Measurements from ENCODE around the gene NUAK1. TPM values are rescaled to one million over a fixed set of nuclear protein-coding genes. Genes with fewer than 3 reads are reported as not detected.
A peak's percentile ranks its signal among the peaks of the same experiment; 100 is the strongest.

Gene NUAK1
- total RNA-seq, 1 experiment from 2014 or later: 50.3 TPM

DNA sequence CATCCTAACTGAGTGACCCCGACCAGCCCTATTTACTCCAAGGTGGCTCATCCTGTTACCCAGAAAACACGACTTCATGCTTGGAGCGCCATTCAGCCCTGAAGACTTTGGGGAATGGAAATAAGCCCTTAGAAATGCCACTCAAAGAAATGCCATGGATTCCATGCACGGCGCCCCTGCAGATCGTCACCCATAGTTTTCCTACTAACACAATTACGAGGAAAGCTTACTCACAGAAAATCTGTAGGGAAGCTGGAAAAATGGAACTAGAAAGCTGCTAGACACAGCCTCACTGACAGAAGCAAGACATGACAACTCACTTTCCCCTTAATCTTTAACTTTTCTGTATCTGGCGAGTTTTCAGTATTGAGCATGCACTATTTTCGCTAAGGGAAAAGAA lies 19.5 kb downstream of the NUAK1 start:
- ChIA-PET CTCF (no interaction called here), POLR2A (no interaction called here)
- H3K27me3 ChIP-seq (ENCODE audit: control insufficient read depth, insufficient read depth, low read length): no peaks in the 10 kb centered on the region
- BruUV-seq (replicated peaks): no TSS peak
- H3K9me3 ChIP-seq (ENCODE audit: control insufficient read depth, insufficient read depth, low read depth, low read length): no peaks in the 10 kb centered on the region
- H3K36me3 ChIP-seq (ENCODE audit: control insufficient read depth, insufficient read depth, low read length): no peaks in the 10 kb centered on the region
- ATAC-seq (no peak), DNase-seq (ENCODE audit: low read depth, low spot score) (no peak)
- in situ Hi-C loops (cut with HindIII; ENCODE audit: low pct_unique_long_range_greater_than_20kb, low sequenced_read_pairs): no loop called here
- peaks cover 98% of the 10 kb centered on the region for H3K4me1 ChIP-seq (ENCODE audit: control insufficient read depth, insufficient read depth, low read length)
- peak overlapping the region; percentile 96 for H3K27ac ChIP-seq (ENCODE audit: low read length)
- intact Hi-C loops (cut with micrococcal nuclease; ENCODE audit: unreplicated experiment): no loop called here
- no peak overlapping the region for H3K4me3 ChIP-seq (ENCODE audit: low read depth in 2 of 2, low read length in 2 of 2)
- TF ChIP-seq TCF7L2 (IDR thresholded peaks at IDR 0.05; ENCODE audit: low read depth, low read length): no peak
- TF ChIP-seq, protein P1, sequence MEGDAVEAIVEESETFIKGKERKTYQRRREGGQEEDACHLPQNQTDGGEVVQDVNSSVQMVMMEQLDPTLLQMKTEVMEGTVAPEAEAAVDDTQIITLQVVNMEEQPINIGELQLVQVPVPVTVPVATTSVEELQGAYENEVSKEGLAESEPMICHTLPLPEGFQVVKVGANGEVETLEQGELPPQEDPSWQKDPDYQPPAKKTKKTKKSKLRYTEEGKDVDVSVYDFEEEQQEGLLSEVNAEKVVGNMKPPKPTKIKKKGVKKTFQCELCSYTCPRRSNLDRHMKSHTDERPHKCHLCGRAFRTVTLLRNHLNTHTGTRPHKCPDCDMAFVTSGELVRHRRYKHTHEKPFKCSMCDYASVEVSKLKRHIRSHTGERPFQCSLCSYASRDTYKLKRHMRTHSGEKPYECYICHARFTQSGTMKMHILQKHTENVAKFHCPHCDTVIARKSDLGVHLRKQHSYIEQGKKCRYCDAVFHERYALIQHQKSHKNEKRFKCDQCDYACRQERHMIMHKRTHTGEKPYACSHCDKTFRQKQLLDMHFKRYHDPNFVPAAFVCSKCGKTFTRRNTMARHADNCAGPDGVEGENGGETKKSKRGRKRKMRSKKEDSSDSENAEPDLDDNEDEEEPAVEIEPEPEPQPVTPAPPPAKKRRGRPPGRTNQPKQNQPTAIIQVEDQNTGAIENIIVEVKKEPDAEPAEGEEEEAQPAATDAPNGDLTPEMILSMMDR (IDR thresholded peaks at IDR 0.05): no peak
- TF ChIP-seq, protein P2, sequence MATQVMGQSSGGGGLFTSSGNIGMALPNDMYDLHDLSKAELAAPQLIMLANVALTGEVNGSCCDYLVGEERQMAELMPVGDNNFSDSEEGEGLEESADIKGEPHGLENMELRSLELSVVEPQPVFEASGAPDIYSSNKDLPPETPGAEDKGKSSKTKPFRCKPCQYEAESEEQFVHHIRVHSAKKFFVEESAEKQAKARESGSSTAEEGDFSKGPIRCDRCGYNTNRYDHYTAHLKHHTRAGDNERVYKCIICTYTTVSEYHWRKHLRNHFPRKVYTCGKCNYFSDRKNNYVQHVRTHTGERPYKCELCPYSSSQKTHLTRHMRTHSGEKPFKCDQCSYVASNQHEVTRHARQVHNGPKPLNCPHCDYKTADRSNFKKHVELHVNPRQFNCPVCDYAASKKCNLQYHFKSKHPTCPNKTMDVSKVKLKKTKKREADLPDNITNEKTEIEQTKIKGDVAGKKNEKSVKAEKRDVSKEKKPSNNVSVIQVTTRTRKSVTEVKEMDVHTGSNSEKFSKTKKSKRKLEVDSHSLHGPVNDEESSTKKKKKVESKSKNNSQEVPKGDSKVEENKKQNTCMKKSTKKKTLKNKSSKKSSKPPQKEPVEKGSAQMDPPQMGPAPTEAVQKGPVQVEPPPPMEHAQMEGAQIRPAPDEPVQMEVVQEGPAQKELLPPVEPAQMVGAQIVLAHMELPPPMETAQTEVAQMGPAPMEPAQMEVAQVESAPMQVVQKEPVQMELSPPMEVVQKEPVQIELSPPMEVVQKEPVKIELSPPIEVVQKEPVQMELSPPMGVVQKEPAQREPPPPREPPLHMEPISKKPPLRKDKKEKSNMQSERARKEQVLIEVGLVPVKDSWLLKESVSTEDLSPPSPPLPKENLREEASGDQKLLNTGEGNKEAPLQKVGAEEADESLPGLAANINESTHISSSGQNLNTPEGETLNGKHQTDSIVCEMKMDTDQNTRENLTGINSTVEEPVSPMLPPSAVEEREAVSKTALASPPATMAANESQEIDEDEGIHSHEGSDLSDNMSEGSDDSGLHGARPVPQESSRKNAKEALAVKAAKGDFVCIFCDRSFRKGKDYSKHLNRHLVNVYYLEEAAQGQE (IDR thresholded peaks at IDR 0.05; ENCODE audit: insufficient read depth in 1 of 2, low read depth in 2 of 2, low read length in 1 of 2): no peak
- TF ChIP-seq SIN3A (IDR thresholded peaks at IDR 0.05; ENCODE audit: borderline replicate concordance, insufficient read depth, low read depth, low read length): no peak
- TF ChIP-seq POLR2AphosphoS5 (IDR thresholded peaks at IDR 0.05; ENCODE audit: low read depth, low read length): no peak

DNA sequence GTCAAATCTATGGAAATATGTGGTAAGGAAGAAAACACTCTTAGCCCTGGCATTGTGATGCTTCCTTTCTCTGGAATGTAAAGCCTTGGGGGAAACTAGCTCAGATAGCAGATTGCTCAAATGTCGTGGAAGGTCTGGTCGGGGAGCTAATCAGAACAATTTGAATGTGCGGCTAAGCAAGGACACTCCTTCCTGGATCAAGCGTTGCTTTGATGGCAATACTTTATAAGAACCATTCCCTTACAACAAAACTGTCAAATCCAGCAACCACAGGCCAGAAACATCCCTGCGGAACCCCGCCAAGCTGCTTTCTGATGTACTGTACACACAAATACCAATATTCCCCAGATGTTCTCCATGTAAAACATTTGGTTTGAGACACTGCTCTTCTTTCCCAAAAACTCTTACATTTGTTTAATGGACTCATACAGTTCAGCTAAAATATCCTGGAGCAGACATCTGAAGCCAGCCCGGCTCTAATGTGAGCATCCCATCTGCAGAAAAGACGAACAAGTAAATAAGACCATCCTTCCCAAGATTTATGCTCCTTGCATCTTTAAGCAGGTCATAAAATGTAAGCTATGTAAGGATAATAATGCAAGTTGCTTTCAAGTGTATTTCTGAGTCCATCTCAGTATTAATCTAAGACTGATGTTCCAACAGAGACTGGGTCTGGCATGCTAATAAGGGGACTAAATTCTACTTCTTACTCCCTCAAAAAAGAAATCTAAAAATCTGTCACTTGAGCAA lies 20.2 kb downstream of the NUAK1 start:
- Histone ChIP-seq H3K36me3 (ENCODE audit: control insufficient read depth, insufficient read depth, low read length) (no peaks in the 10 kb centered on the region), H3K27ac (ENCODE audit: low read length) (peak overlapping the region; percentile 96), H3K4me1 (ENCODE audit: control insufficient read depth, insufficient read depth, low read length) (peaks cover 99% of the 10 kb centered on the region), H3K9me3 (ENCODE audit: control insufficient read depth, insufficient read depth, low read depth, low read length) (no peaks in the 10 kb centered on the region), H3K4me3 (ENCODE audit: low read depth in 2 of 2, low read length in 2 of 2) (no peak overlapping the region), H3K27me3 (ENCODE audit: control insufficient read depth, insufficient read depth, low read length) (no peaks in the 10 kb centered on the region)
- intact Hi-C loops (cut with micrococcal nuclease; ENCODE audit: unreplicated experiment) (no loop called here), in situ Hi-C loops (cut with HindIII; ENCODE audit: low pct_unique_long_range_greater_than_20kb, low sequenced_read_pairs) (no loop called here)
- POLR2A ChIA-PET: interaction anchor here (0.6 kb wide), 1 partner anchor 372 kb away, joined by 4 read pairs; no protein-coding TSS in a partner anchor
- no TSS peak for BruUV-seq (replicated peaks)
- CTCF ChIA-PET: no interaction called here
- TF ChIP-seq, protein P1 (IDR thresholded peaks at IDR 0.05): no peak
- TF ChIP-seq SIN3A (IDR thresholded peaks at IDR 0.05; ENCODE audit: borderline replicate concordance, insufficient read depth, low read depth, low read length): no peak
- TF ChIP-seq POLR2AphosphoS5 (IDR thresholded peaks at IDR 0.05; ENCODE audit: low read depth, low read length): no peak
- TF ChIP-seq, protein P2 (IDR thresholded peaks at IDR 0.05; ENCODE audit: insufficient read depth in 1 of 2, low read depth in 2 of 2, low read length in 1 of 2): no peak
- TF ChIP-seq TCF7L2 (IDR thresholded peaks at IDR 0.05; ENCODE audit: low read depth, low read length): no peak
- no peak for ATAC-seq
- DNase-seq (ENCODE audit: low read depth, low spot score): no peak
